GM19238 (cell line): Measurements from ENCODE around the gene PNMA6F.
"Not testable (repeated sequence)": the region's sequence is repeated elsewhere in the genome, so short reads cannot be mapped to it uniquely, and the experiment has no call there.

Experiments used
- DNase-seq: peaks from one replicate; pipeline ENCODE4 v3.0.0; 2011; ENCODE audit warnings: low spot score; ENCODE audit not compliant: insufficient read length

Gene PNMA6F

DNA sequence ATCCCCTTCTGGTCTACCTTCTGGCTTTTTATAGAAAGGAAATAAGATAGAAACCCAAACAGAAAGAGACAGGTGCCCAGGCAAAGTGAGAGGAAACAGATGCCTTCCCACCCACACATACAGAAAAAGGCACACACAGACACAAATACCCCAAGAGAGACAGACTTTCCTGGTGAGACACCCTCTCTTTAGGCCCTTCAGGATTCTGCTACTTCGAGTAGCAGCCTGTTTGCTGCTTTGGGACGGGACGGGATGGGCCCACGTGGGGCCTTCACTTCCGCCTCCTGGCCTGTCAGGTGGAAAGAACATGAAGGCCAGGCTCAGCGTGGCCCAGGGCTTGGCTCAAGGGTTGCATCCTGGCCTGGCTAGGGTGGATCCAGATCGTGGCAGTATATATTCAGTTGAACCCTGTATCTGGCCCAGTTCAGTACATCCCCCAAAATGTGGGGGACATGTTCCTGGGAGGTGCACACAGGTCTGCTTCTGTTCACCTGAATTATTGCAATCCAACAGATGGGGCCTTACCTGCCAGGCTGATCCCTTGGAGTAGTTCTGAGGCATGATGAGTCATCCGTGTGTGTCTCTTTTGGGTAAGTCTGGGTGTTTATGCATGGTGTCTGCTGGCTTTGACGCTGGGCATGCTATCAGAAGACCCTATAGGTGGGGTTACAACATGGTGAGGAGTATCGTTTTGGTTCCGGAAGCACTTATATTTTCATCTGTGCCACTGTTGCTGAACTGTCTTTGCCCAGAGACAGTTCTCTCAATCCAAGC lies 14.7 kb upstream of the PNMA6F start:
- peak; percentile 26 for DNase-seq

DNA sequence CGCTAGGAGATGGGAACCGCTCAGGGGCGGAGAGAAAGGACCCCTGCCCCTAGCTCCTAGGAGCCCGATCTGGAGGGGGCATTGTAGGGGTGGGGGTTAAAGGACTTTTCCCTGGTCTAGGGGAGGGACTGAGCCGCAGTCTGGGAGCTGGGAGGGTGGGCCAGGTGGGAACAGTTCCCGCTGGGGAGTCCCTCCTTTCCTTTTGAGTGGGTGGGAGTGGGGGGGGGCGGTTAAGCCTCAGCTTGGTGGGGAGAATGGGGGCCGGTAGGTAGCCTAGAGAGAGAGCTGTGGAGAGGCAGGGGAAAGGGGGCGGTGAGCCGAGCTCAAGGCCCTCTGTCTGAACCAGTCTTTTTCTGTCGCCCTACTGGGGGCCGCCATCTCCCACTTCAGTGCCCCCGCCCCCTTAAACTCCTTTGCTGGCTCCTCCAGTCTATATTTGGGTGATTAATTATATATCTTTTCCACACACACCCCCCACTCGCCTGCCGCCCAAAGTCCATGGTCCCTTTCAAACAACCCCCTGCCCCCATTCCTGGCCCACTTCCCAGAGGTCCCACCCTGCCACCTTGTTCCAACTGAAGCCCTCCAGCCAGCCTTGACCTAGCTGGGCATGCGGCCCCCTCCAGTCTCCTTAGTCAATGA lies 13.2 kb upstream of the PNMA6F start:
- no peak for DNase-seq

DNA sequence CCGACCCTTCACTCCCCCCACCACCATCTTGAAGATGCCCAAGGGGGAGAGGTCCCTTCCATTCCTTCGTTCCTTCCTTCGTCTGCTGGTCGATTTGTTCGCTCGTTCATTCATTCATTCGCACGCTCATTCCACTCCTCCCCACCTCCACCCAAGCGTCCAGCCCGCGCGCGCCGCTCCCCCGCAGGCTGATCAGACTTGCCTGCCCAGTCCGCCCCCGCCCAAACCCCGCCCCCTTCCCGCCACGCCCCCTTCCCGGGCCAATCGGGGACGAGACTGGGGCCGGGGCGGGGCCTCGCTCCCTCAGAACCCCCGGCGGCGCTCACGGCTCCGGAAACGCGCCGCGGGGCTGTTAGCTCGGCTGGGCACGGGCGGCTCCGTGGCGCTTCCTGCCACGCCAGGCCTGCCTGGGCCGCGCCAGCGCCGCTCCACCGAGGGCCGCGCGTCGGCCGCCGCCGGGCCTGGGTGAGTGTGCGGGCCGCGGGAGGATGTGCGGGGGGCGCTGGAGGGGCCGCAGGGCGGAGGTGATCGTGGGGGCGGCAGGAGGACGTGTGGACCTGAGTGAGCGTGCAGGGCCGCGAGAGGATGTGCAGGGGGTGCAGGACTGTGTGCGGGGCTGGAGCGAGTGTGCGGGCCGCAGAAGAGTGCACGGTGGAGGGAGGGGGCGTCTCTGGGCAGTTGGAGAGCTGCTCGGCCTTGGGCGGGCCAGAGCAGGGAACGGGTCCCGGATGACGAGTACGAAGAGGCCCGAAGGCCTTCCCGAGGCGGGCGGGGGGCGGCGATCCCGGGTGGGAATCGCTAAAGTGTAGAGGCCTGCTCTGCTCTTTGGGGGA lies 12.5 kb upstream of the PNMA6F start, which contains the start of gene ZNF275:
TSS of gene ZNF275 (plus strand) at position 333 of the 833 bp plus-strand sequence. CDS start 2,527 bp downstream, outside the sequence.
- peak; percentile 81 for DNase-seq

- no peak for DNase-seq
These were observed 11.7 kb upstream of the PNMA6F start for GRCh38 chrX:153333266-153333665.

- no peak for DNase-seq
These were observed 6.0 kb upstream of the PNMA6F start for GRCh38 chrX:153327561-153327960.

DNA sequence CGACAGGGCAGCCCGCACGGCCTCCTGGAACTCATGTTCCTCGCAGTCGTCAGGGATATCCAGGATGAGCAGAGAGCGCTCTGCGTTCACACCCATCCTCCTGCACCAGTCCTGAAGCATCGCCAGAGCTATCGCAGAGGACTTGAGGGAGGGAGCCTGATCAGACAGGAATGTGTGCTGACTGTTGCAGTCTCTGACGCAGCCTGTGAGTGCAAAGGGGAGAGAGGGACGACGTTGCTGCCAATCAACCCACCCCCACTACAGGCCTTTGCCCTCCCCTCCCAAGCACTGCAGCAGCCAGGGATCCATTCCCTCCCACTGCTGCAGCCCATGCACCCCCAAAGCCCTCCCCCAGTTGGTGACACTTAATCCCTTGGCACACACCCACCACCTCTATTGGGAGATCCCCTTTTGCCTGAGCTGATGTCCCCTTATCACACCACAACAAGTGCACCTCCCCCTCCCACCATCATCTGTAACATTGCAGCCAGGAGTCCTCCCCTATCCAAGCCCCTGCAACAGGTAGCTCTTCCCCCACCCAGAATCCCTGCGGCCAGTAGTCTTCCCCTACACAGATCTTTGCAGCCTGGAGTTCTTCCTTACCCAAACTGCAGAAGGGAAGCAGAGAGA lies 897 bp downstream of the PNMA6F start:
- DNase-seq: no peak

DNA sequence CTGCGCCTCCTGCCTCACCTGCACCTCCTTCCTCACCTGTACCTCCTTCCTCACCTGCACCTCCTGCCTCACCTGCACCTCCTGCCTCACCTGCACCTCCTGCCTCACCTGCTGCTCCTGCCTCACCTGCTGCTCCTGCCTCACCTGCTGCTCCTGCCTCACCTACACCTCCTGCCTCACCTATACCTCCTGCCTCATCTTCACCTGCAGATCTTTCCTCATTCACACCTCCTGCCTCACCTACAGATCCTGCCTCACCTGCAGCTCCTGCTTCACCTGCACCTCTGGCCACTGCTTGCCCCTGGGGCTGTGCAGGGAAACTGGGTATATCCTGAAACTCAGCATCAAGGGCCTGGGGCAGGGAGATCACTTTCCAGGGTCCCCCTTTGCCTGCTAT lies 1.5 kb downstream of the PNMA6F start:
- not testable (repeated sequence) for DNase-seq

DNA sequence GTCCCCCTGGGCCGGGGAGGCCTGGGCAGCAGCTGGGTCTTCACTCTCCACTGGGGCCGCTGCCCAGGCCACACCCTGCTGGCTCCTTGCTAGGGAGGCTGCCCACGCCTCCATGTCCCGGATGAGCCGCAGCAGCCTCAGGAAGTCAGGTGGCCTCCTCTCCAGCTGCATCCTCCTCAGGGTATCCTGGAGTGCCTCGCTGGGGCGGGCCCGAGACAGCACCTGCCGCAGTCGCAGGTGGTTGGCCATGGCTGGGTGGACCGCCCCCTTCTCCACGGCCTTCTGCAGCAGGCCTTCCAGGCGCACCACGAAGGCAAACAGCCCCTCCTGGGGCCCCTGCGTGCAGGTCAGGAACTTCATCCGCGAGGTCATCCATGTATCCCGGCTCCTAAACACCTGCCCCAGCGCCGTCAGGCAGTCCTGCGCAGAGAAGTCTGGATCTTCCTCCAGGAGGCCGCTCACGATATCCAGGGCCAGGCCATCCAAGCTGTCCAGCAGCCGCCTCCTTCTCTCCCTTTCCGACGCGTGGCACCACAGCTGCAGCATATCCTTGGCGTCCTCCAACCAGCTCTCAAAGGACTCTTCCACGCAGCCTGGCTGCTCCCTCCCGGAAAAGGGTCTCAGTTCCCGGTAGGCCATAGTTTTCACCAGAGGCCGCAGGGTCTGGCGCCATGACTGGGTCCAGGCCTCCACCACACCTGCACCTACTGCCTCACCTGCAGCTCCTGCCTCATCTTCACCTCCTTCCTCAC lies 2.1 kb downstream of the PNMA6F start:
- DNase-seq: no peak

GRCh38 chrX:153318811-153319210 lies 2.8 kb downstream of the PNMA6F start:
- no peak for DNase-seq

- DNase-seq: no peak
These were observed 3.4 kb downstream of the PNMA6F start for GRCh38 chrX:153317996-153318722.

GRCh38 chrX:153317306-153317705 lies 4.3 kb downstream of the PNMA6F start:
- DNase-seq: no peak

DNA sequence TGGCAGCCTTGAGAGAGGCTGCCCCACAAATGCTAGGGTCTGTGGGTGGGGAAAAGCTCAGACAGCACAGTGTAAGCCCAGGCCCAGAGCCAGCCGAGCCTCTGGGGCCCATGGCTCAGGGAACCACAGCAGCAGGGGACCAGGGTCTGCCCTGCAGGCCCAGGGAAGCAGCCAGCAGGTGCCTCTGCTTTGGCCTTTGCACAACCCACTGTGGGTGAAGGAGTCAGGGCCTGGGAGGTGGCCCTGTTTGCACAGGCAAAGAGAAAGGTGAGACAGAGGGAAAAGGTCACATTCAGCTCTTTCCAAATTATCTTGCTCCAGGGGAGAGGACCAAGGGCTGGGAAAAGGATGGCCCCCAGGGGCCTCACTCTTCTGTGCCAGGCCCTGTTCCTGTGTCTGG lies 8.7 kb downstream of the PNMA6F start:
- no peak for DNase-seq

DNA sequence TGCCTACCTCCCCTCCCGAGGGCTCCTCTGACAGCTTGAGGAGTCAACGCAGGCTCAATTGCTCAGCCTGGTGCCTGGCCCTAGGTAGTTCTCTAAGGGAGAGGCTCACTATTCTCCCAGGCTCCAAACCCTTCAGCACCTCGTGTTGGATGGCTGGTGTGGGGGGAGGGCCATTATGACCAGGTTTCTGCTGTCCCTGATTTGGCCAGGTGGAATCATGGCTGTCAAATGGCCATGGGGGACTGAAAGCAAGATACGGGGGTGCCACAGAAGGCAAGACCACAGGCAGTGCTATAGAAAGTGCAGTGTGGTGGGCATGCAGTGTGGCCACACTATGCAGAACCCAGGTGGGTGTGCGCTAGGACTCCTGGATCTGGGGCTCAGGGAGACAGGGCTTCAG lies 9.5 kb downstream of the PNMA6F start:
- no peak for DNase-seq

DNA sequence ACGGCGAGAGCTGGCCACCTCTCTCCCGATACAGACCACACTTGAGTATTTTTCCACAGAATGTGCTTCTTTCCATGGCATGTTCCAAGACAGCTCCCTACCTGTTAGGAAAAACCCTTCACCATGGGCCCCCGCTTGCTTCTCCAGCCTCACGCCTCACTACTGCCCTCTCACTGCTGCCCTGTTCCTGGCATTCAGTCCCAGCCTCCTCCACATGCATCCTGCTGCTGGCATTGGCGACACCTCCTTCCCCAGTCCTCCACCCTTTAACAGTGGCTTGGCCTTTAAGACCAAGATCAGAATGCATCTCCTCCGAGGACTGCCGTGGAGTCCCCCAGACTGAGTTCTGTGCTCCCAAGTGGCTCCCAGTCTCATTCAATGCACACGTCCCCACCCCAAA lies 10.7 kb downstream of the PNMA6F start:
- no peak for DNase-seq

GRCh38 chrX:153307276-153308178 lies 14.0 kb downstream of the PNMA6F start:
- no peak for DNase-seq

DNA sequence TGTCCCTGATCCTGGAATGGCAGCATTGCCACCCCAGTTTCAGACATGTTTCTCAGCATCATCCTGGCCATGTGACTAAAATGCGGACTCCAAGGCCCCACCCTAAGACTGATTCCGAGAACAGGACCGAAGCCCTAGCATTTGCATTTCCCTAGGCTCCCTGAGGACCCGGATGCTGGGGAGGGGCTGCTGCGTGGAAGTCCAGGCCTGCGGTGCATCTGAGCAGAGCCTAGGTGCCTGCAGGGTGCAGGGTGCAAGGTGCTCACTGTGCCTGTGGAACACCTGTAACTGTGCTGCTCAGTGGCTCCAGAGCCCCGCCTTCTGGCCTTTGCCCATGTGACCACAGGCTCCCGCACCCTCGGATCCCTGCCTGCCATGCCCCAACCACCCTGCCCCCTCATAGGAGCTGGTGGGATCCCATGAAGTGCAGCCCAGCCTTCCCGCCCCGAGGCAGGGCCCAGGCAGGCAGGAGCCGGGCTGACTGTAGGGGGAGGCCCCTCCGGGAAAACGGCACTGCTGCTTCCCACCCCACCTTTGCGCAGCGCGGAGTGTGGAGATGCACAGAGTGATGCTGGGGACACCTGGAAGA lies 14.9 kb downstream of the PNMA6F start:
- no peak for DNase-seq

- no peak for DNase-seq
These were observed 15.6 kb downstream of the PNMA6F start for GRCh38 chrX:153305972-153306371.

DNA sequence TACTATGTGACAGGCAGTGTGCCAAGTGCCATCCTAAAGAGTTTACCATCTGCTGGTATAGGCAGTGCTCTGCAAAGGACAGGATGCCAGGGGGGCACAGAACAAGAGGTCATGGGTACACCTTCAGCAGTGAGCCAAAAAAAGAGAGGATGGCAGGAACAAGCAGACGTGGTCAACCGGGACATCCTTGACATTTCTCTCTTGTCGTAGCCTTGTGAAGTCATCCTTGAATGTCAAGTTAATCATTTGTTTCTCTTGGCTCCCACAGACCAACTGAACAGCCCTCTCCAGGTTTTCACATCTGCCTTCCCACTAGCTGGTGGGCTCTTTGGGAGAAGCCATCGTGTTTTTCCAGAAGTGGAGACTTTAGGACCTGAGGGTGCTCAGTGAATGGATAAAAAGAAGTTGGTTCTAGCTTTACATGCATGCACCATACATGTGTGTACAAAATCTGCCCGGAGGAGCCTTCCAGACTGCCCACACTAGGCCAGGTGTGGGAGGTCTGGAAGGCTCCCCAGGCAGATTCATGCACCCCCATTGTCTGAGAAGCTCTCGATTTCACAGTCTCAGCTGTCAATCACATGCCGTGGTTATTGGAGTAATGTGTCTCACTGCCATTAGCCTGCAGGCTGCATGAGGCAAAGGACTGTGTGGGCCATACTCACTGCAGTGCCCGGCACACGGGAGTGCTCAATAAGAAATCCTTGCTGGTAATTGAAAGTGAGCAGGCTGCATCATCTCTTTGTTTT lies 16.4 kb downstream of the PNMA6F start:
- DNase-seq: no peak
